Right atrium auricular region (tissue), 2 donors: Measurements from ENCODE around the gene CEP128. TPM values are rescaled to one million over a fixed set of nuclear protein-coding genes. Genes with fewer than 3 reads are reported as not detected.

Source experiments
- DNase-seq: peaks from one replicate; pipeline ENCODE4 v3.0.0-alpha.2; 2019; ENCODE audit warnings: low spot score
- H3K27ac ChIP-seq, 2 donors: fragments of 200-600 bp; sonication (generic); 1 replicate in 1 of 2; 2 replicates in 1 of 2; pipeline ENCODE4 v1.5.1; 2016 to 2019
- H3K27me3 ChIP-seq, 2 donors: fragments of 200-600 bp; sonication (generic); one replicate each; pipeline versions ENCODE4 v1.5.1 to v1.6.0; 2017 to 2019
- H3K36me3 ChIP-seq: fragments of 200-600 bp; sonication (generic); one replicate; pipeline ENCODE4 v1.5.1; 2016
- H3K4me1 ChIP-seq, 2 donors: fragments of 200-600 bp; sonication (generic); one replicate each; pipeline versions ENCODE4 v1.5.1 to v1.6.0; 2017 to 2019
- H3K4me3 ChIP-seq, 2 donors: fragments of 200-600 bp; sonication (generic); 1 replicate in 1 of 2; 2 replicates in 1 of 2; pipeline ENCODE4 v1.5.1; 2017 to 2019; ENCODE audit warnings: mild to moderate bottlenecking in 1 of 2, moderate library complexity in 1 of 2
- H3K9me3 ChIP-seq, 2 donors: fragments of 200-600 bp; sonication (generic); one replicate each; pipeline ENCODE4 v1.5.1; 2019
- total RNA-seq, 2 donors: library from RNA; depleted of rRNA; stranded (reverse); fragments of >200 nt; gene quantifications; one replicate each; pipeline ENCODE4 v1.1.0, GENCODE V29; 2016
- TF ChIP-seq, protein P1 (sequence below), 2 donors: fragments of 200-600 bp; sonication (generic); IDR thresholded peaks; one replicate each; pipeline ENCODE4 v1.5.1; 2019; ENCODE audit warnings: antibody characterized with exemption in 2 of 2

The CEP128 gene
- total RNA-seq, 2 donors from 2014 or later, result 1.3 to 2.7 TPM

GRCh38 chr14:80798878-80799277, 142.7 kb downstream of the CEP128 start:
- peaks cover 0 to 6% of the 10 kb centered on the region in 2 donors for H3K9me3 ChIP-seq

DNA sequence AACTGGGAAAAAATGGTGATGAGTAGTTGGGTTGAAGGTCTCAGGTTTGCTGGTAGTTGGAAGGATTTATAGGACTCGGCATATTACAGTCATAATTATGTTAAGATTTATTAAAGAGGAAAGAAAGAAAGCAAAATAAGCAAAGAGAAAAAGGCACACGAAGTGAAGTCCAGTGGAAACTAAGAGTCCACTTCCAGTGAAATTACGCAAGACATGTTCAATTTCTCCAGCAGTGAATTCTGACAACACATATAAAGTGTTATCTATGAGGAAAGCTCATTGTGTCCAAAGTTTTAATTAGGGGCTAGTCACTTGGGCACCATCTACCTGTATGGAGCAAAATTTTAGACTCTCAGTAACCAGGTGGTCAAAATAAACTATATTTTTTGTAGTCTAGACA, 143.3 kb downstream of the CEP128 start:
- Histone ChIP-seq H3K36me3 (no peaks in the 10 kb centered on the region), H3K4me3 (no peak overlapping the region), H3K4me1 (no peaks in the 10 kb centered on the region), H3K27ac (no peak overlapping the region), H3K27me3 (no peaks in the 10 kb centered on the region), H3K9me3 (peaks cover 0 to 6% of the 10 kb centered on the region in 2 donors)
- TF ChIP-seq, protein P1, sequence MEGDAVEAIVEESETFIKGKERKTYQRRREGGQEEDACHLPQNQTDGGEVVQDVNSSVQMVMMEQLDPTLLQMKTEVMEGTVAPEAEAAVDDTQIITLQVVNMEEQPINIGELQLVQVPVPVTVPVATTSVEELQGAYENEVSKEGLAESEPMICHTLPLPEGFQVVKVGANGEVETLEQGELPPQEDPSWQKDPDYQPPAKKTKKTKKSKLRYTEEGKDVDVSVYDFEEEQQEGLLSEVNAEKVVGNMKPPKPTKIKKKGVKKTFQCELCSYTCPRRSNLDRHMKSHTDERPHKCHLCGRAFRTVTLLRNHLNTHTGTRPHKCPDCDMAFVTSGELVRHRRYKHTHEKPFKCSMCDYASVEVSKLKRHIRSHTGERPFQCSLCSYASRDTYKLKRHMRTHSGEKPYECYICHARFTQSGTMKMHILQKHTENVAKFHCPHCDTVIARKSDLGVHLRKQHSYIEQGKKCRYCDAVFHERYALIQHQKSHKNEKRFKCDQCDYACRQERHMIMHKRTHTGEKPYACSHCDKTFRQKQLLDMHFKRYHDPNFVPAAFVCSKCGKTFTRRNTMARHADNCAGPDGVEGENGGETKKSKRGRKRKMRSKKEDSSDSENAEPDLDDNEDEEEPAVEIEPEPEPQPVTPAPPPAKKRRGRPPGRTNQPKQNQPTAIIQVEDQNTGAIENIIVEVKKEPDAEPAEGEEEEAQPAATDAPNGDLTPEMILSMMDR (IDR thresholded peaks at IDR 0.05), result no peak
- DNase-seq, result no peak

More at GRCh38 chr14:80798878-80799277, 142.7 kb downstream of the CEP128 start:
- no peaks in the 10 kb centered on the region for H3K27me3 ChIP-seq
- no peak overlapping the region for H3K4me3 ChIP-seq
- no peak overlapping the region for H3K27ac ChIP-seq
- no peak for DNase-seq
- H3K36me3 ChIP-seq, result no peaks in the 10 kb centered on the region
- no peaks in the 10 kb centered on the region for H3K4me1 ChIP-seq
- TF ChIP-seq, protein P1 (IDR thresholded peaks at IDR 0.05), result no peak

- no peaks in the 10 kb centered on the region for H3K36me3 ChIP-seq
- TF ChIP-seq, protein P1 (IDR thresholded peaks at IDR 0.05), result no peak
- DNase-seq, result no peak
Measured at GRCh38 chr14:80792771-80793170, 148.8 kb downstream of the CEP128 start.

DNA sequence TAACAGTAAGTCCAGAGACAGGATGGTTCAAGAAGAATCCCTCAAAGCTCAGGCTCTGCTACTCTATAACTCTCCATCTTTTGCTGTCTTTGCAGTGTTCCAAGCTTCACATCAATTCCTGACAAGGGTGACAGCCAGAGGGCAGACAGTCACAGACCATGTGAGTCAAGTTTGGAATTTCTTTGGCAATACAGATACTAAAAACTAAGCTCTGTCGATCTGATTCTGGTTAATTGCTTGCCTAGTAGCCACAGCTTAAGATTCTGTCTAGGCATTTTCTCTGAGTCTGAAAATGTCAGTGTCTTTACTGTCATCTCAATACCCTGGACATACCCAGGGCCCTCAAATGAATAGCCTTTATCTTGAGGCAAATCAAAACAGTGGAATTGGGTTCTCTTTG, 153.7 kb downstream of the CEP128 start:
- TF ChIP-seq, protein P1 (IDR thresholded peaks at IDR 0.05), result no peak
- no peak overlapping the region for H3K4me3 ChIP-seq
- no peak for DNase-seq
- H3K36me3 ChIP-seq, result no peaks in the 10 kb centered on the region
- no peaks in the 10 kb centered on the region for H3K4me1 ChIP-seq
- H3K27ac ChIP-seq, result no peak overlapping the region
- H3K9me3 ChIP-seq, result no peaks in the 10 kb centered on the region
- H3K27me3 ChIP-seq, result no peaks in the 10 kb centered on the region

More at GRCh38 chr14:80792771-80793170, 148.8 kb downstream of the CEP128 start:
- Histone ChIP-seq H3K9me3 (no peaks in the 10 kb centered on the region), H3K4me3 (no peak overlapping the region), H3K27me3 (no peaks in the 10 kb centered on the region), H3K4me1 (no peaks in the 10 kb centered on the region), H3K27ac (no peak overlapping the region)

DNA sequence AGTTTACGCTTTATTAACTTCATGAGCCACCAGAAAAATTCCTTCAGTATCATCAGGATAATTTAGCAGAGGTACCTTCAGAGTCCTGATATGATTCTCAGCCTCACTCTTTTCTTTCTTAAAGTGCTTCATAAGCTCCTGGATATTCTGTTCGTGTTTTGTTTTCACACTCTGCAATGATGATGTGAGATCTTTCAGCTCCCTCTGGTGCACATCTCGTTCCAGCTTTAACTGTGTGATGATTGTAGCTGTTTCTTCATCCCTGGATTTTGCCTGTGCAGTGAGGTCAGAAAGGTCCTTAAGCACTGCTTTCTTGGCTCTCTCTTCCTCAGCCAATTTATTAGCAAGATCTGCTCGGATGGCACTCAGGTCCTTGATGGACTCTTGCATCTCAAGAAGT, 156.7 kb downstream of the CEP128 start:
- DNase-seq, result no peak
- no peak overlapping the region for H3K4me3 ChIP-seq
- TF ChIP-seq, protein P1 (IDR thresholded peaks at IDR 0.05), result peak in 1 of 2 donors; percentile 23
- H3K27ac ChIP-seq, result no peak overlapping the region
- no peaks in the 10 kb centered on the region for H3K36me3 ChIP-seq
- no peaks in the 10 kb centered on the region for H3K27me3 ChIP-seq
- H3K9me3 ChIP-seq, result no peaks in the 10 kb centered on the region
- H3K4me1 ChIP-seq, result no peaks in the 10 kb centered on the region

DNA sequence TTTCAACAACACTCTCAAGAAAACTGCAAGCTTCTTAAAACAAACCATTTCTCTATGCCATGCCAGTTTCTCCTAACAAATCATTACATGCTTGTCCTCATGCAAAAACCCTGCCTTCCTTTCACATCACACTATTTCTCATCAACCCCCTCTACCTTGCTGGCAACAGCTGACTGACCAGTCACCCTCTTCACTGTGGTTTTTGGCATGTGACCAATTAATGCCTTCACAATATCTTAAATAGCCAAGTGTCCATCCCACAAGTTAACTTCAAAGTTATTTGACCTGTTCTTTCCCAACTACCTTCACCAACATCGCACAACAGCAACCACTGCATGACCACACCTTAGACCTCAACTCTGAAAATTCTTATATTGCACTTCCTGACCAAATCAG, 159.6 kb downstream of the CEP128 start:
- Histone ChIP-seq H3K4me3 (no peak overlapping the region), H3K27ac (no peak overlapping the region), H3K36me3 (no peaks in the 10 kb centered on the region), H3K9me3 (no peaks in the 10 kb centered on the region), H3K27me3 (no peaks in the 10 kb centered on the region), H3K4me1 (no peaks in the 10 kb centered on the region)
- DNase-seq, result no peak
- TF ChIP-seq, protein P1 (IDR thresholded peaks at IDR 0.05), result no peak
